Mammary epithelial cell (primary cell): Measurements from ENCODE around the gene WSCD1.

Source experiments
- CTCF ChIP-seq, 2 donors: IDR thresholded peaks in 1 of 2; conservative IDR thresholded peaks in 1 of 2; 2 replicates each; pipeline ENCODE4 v1.5.1; 2011 to 2012; ENCODE audit warnings: inconsistent platforms in 2 of 2, low read length in 2 of 2, mild to moderate bottlenecking in 2 of 2, control low read depth in 1 of 2, low read depth in 1 of 2; ENCODE audit not compliant: insufficient read depth in 1 of 2; ENCODE audit errors: extremely low read depth in 1 of 2
- EZH2 ChIP-seq: IDR thresholded peaks from 2 replicates; pipeline ENCODE4 v1.6.1; 2012; ENCODE audit warnings: low read length, inconsistent platforms, borderline replicate concordance

- no peak for TF ChIP-seq CTCF (conservative IDR thresholded peaks at IDR 0.05 in 1 of 2, IDR thresholded peaks at IDR 0.05 in 1 of 2; ENCODE audit: extremely low read depth in 1 of 2, insufficient read depth in 1 of 2, low read depth in 1 of 2, low read length in 2 of 2)
- TF ChIP-seq EZH2 = no peak
These were observed 38.2 kb downstream of the WSCD1 start for GRCh38 chr17:6108382-6108781.
